Breast epithelium (tissue), 4 donors: ENCODE results near the gene KRT7. TPM values are rescaled to one million over a fixed set of nuclear protein-coding genes. Genes with fewer than 3 reads are reported as not detected.
"Not testable (repeated sequence)": the region's sequence is repeated elsewhere in the genome, so short reads cannot be mapped to it uniquely, and the experiment has no call there.

Experiments
- DNase-seq, 2 donors: peaks; one replicate each; pipeline ENCODE4 v3.0.0-alpha.2; 2019; ENCODE audit warnings: low spot score in 2 of 2
- H3K27ac ChIP-seq, 2 donors: fragments of 200-600 bp; sonication (generic) in 1 of 2; one replicate each; pipeline ENCODE4 v1.5.1; 2016 to 2019; ENCODE audit warnings: mild to moderate bottlenecking in 1 of 2
- H3K27me3 ChIP-seq, 2 donors: fragments of 200-600 bp; sonication (generic) in 1 of 2; one replicate each; pipeline versions ENCODE4 v1.5.1 to v1.6.0; 2017 to 2019; ENCODE audit warnings: control low read depth in 1 of 2, mild to moderate bottlenecking in 1 of 2
- H3K36me3 ChIP-seq: fragments of 200-600 bp; one replicate; pipeline ENCODE4 v1.5.1; 2019
- H3K4me1 ChIP-seq, 2 donors: fragments of 200-600 bp; sonication (generic); one replicate each; pipeline ENCODE4 v1.5.1; 2016 to 2019; ENCODE audit warnings: control low read depth in 1 of 2
- H3K4me3 ChIP-seq, 3 donors: fragments of 200-600 bp; sonication (generic); 1 replicate in 2 of 3; 2 replicates in 1 of 3; pipeline ENCODE4 v1.5.1; 2016 to 2019; ENCODE audit warnings: mild to moderate bottlenecking in 3 of 3, moderate library complexity in 2 of 3
- H3K9me3 ChIP-seq, 2 donors: fragments of 200-600 bp; sonication (generic) in 1 of 2; one replicate each; pipeline ENCODE4 v1.5.1; 2016 to 2019; ENCODE audit warnings: control low read depth in 1 of 2
- POLR2A ChIP-seq: fragments of 450-650 bp; IDR thresholded peaks from one replicate; pipeline ENCODE4 v1.6.1; 2016; ENCODE audit warnings: antibody characterized with exemption, mild to moderate bottlenecking, moderate library complexity
- POLR2AphosphoS5 ChIP-seq, 3 donors: sonication (generic); formaldehyde crosslinking; IDR thresholded peaks; one replicate each; pipeline ENCODE4 v1.6.1; 2017; ENCODE audit warnings: antibody characterized with exemption in 3 of 3
- intact Hi-C: fragments of 100-400 bp; cut with DNase I; formaldehyde crosslinking; loops from one replicate; pipeline ENCODE4 v1.15.1; 2023; ENCODE audit warnings: low total_unique reads
- total RNA-seq, 3 donors: library from RNA; depleted of rRNA; stranded (reverse); fragments of >200 nt; gene quantifications; one replicate each; pipeline ENCODE4 v1.1.0, GENCODE V29; 2016
- TF ChIP-seq, protein P1 (sequence below), 3 donors: fragments of 450-650 bp; IDR thresholded peaks; one replicate each; pipeline ENCODE4 v1.5.1; 2016 to 2017; ENCODE audit warnings: antibody characterized with exemption in 3 of 3, mild to moderate bottlenecking in 3 of 3, moderate library complexity in 3 of 3

KRT7 gene
- total RNA-seq, 3 donors from 2014 or later = 4.2 to 1,051 (median 358) TPM

DNA sequence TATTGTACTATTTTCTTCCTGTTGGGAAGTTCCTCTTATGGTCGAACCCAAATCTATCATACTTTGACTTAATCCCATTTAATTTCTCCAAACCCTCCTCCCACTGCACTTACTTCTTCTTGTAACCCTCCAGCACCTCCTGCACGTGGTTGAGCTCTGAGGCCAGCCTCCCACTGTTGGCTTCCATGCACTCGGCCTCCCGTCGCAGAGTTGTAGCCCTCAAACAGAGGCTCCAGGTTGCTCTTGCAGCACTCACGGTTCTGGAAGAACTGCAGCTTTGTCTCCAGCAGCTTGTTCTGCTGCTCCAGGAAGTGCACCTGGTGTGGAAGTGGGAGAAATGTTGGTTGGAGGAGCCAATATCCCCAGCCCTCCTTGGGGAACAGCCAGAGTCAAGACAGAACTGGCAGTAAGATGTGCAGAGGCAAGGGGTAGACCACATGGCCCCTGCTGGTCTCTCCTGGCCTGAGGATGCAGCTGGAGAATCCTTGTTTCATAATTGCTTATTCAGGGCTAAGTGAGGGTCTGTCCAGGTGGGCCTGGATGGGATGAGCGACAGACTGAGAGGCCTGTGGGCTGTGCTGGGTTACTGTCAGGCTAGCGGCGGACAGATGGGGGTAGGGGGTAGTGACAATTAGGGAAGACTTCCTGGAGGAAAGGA lies 23.0 kb downstream of the KRT7 start:
- TF ChIP-seq, protein P1, sequence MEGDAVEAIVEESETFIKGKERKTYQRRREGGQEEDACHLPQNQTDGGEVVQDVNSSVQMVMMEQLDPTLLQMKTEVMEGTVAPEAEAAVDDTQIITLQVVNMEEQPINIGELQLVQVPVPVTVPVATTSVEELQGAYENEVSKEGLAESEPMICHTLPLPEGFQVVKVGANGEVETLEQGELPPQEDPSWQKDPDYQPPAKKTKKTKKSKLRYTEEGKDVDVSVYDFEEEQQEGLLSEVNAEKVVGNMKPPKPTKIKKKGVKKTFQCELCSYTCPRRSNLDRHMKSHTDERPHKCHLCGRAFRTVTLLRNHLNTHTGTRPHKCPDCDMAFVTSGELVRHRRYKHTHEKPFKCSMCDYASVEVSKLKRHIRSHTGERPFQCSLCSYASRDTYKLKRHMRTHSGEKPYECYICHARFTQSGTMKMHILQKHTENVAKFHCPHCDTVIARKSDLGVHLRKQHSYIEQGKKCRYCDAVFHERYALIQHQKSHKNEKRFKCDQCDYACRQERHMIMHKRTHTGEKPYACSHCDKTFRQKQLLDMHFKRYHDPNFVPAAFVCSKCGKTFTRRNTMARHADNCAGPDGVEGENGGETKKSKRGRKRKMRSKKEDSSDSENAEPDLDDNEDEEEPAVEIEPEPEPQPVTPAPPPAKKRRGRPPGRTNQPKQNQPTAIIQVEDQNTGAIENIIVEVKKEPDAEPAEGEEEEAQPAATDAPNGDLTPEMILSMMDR (IDR thresholded peaks at IDR 0.05) = no peak
- TF ChIP-seq POLR2A (no peak), POLR2AphosphoS5 (IDR thresholded peaks at IDR 0.05) (no peak)
- intact Hi-C loops = no loop called here
- DNase-seq = peak in 1 of 2 donors; percentile 46
- Histone ChIP-seq H3K36me3 (no peaks in the 10 kb centered on the region), H3K4me1 (peaks cover 0 to 1% of the 10 kb centered on the region in 2 donors), H3K27ac (no peak overlapping the region), H3K4me3 (no peak overlapping the region), H3K9me3 (no peaks in the 10 kb centered on the region), H3K27me3 (peaks cover 0 to 11% of the 10 kb centered on the region in 2 donors)

DNA sequence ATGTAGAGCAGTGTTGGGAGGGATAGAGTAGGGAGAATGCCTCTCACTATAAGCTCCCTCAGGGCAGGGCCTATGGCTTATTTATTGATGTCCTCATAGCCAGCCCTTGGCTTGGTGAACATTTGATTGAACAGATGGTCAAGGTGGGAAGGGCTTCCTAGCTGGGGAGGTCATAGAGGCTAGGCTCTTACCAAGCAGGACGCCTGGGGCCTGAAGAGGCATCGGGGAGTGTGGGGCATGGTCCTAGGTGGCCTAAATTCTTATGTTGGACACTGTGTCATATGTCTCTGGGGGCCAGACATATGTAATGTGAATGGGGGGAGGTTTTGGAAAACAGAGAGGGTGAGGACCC lies 23.5 kb downstream of the KRT7 start:
- no peaks in the 10 kb centered on the region for H3K36me3 ChIP-seq
- peak in 1 of 2 donors; percentile 3 for DNase-seq
- no peak overlapping the region for H3K27ac ChIP-seq
- H3K9me3 ChIP-seq = no peaks in the 10 kb centered on the region
- H3K4me3 ChIP-seq = no peak overlapping the region
- intact Hi-C loops = no loop called here
- TF ChIP-seq, protein P1 (IDR thresholded peaks at IDR 0.05) = no peak
- TF ChIP-seq POLR2A (no peak), POLR2AphosphoS5 (IDR thresholded peaks at IDR 0.05) (no peak)
- peaks cover 0 to 11% of the 10 kb centered on the region in 2 donors for H3K27me3 ChIP-seq
- peaks cover 0 to 5% of the 10 kb centered on the region in 2 donors for H3K4me1 ChIP-seq

DNA sequence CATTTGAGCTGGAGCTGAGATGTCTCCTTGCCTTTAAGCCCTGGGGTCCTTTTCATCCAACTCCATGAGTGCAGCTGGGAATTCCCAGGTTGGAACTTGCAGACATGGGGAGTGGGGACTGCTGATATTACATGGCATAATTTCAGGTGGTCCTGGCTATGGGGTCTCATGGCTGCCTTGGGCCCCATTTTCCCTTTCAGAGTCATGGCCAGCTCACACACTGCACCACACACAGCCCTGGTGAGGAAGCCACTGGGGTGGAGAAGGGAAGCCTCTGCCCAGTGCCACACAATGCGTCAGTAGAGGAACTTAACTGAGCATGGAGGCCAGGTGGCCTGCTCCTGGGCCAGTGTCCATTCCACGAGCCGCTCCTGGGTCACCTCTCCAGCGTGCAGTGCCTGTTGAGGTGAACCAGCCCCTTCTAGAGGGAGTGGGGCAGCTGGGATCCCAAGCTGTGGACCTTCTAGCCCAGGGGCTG lies 24.1 kb downstream of the KRT7 start:
- Histone ChIP-seq H3K36me3 (no peaks in the 10 kb centered on the region), H3K9me3 (no peaks in the 10 kb centered on the region), H3K27ac (peak overlapping the region in 1 of 2 donors; percentile 25), H3K4me3 (no peak overlapping the region), H3K27me3 (peaks cover 0 to 11% of the 10 kb centered on the region in 2 donors), H3K4me1 (peaks cover 0 to 5% of the 10 kb centered on the region in 2 donors)
- TF ChIP-seq POLR2AphosphoS5 (IDR thresholded peaks at IDR 0.05) = no peak
- TF ChIP-seq POLR2A = no peak
- TF ChIP-seq, protein P1 (IDR thresholded peaks at IDR 0.05) = no peak
- peak in 1 of 2 donors; percentile 47 for DNase-seq
- intact Hi-C loops = no loop called here

DNA sequence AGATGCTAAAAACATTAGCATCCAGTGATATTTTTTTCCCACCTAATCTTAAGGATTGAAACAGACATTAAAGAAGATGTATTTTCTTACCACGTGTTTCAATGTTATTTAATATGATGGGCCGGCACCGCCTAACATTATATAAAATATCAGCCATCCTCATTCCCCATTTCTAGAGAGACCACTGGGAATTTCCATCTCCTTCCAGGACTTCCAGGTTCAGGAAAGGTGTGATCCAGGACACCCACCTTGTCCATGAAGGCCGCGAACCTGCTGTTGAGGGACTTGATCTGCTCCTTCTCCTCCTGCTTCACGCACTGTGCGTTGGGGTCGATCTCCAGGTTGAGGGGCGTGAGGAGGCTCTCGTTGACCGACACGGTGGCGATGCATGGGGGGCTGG lies 24.9 kb downstream of the KRT7 start:
- H3K4me1 ChIP-seq, H3K9me3 ChIP-seq, intact Hi-C loops, DNase-seq, H3K36me3 ChIP-seq, H3K27ac ChIP-seq, H3K4me3 ChIP-seq: not testable (repeated sequence)
- peaks cover 0 to 11% of the 10 kb centered on the region in 2 donors for H3K27me3 ChIP-seq

DNA sequence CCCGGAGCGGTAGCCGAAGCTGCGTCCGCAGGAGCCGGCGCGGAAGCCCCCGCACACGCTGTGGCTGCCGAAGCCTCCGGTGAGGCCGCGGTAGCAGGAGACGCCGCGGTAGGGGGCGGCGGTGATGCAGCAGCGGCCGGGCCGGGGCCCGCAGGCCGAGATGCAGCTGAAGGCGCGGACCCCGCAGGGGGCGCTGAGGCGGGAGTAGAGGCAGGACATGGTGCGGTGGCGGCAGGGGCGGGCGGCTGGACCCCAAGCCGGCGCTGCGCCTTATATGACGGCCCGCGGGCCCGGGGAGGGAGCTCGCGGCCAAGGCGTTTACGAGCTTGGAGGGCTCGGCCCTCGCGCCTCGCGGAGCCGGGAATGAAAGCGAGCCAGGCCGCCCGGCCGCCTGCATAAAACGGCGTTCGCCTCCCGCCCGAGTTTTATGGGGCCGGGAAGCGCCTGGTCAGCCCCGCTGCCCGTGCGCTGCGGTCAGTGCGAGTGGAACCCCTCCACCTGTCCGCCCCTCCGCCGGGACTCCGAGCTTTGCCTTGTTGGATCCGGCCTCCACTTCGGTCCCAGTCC lies 25.4 kb downstream of the KRT7 start:
- Histone ChIP-seq H3K9me3 (no peaks in the 10 kb centered on the region), H3K27ac (peak overlapping the region in 1 of 2 donors; percentile 75), H3K4me1 (peaks cover 0 to 5% of the 10 kb centered on the region in 2 donors), H3K27me3 (peaks cover 0 to 11% of the 10 kb centered on the region in 2 donors), H3K36me3 (no peaks in the 10 kb centered on the region), H3K4me3 (peak overlapping the region; percentile 4 to 54 (median 7))
- TF ChIP-seq POLR2A (no peak), POLR2AphosphoS5 (IDR thresholded peaks at IDR 0.05) (no peak)
- TF ChIP-seq, protein P1 (IDR thresholded peaks at IDR 0.05) = no peak
- intact Hi-C loops = no loop called here
- peak in 1 of 2 donors; percentile 51 for DNase-seq
